ENCODE measurements around the gene ARHGAP22. TPM values are rescaled to one million over a fixed set of nuclear protein-coding genes. Genes with fewer than 3 reads are reported as not detected.

ARHGAP22 gene
- polyA plus RNA-seq, 3 donors = 1.5 to 7.8 (median 1.9) TPM

- H3K4me1 Mint-ChIP-seq = peaks cover 16% of the 10 kb centered on the region
- peaks cover 14 to 15% of the 10 kb centered on the region in 2 donors for H3K36me3 Mint-ChIP-seq
- no peak overlapping the region for H3K27ac Mint-ChIP-seq
- Histone ChIP-seq H3K4me3 (replicated peaks in 1 of 3; ENCODE audit: low read depth in 2 of 3, low read length in 3 of 3) (no peak overlapping the region), H3K9ac (ENCODE audit: insufficient read depth, low read length, poor library complexity, severe bottlenecking) (no peak overlapping the region), H3K27me3 (ENCODE audit: control insufficient read depth in 2 of 2, insufficient read depth in 2 of 2, low read length in 2 of 2) (no peaks in the 10 kb centered on the region), H3K4me2 (replicated peaks; ENCODE audit: extremely low read depth, low read length, poor library complexity, severe bottlenecking) (no peak overlapping the region), H2AFZ (ENCODE audit: insufficient read depth, low read depth, low read length, poor library complexity, severe bottlenecking) (no peak overlapping the region), H3K79me2 (ENCODE audit: insufficient read depth, low read length) (no peaks in the 10 kb centered on the region), H4K20me1 (ENCODE audit: insufficient read depth, low read length) (no peaks in the 10 kb centered on the region), H3K9me3 (replicated peaks in 1 of 2; ENCODE audit: control insufficient read depth in 1 of 2, insufficient read depth in 1 of 2, low read length in 2 of 2) (peaks cover 0 to under 1% of the 10 kb centered on the region in 2 donors), H3K36me3 (replicated peaks in 1 of 2; ENCODE audit: control insufficient read depth in 1 of 2, insufficient read depth in 2 of 2, low read length in 2 of 2) (peaks cover 12 to 43% of the 10 kb centered on the region in 2 donors), H3K4me1 (ENCODE audit: control insufficient read depth in 1 of 2, insufficient read depth in 2 of 2, low read length in 2 of 2) (peaks cover 9% of the 10 kb centered on the region in 2 donors), H3K27ac (ENCODE audit: low read depth in 1 of 2, low read length in 2 of 2) (no peak overlapping the region)
- intact Hi-C loops (cut with micrococcal nuclease) = no loop called here
- WGBS (ENCODE audit: insufficient coverage) = no CpG with 5 or more reads among the region's 4 CpGs
- H3K4me3 Mint-ChIP-seq = no peak overlapping the region
- TF ChIP-seq CTCF (IDR thresholded peaks at IDR 0.05) = no peak
- peaks cover 0 to 1% (median 0%) of the 10 kb centered on the region in 7 donors for H3K9me3 Mint-ChIP-seq
- no peak for DNase-seq
- H3K27me3 Mint-ChIP-seq (ENCODE audit: low read depth in 3 of 3) = no peaks in the 10 kb centered on the region
These were observed 198.2 kb downstream of the ARHGAP22 start for GRCh38 chr10:48406658-48407057.

- intact Hi-C loops (cut with micrococcal nuclease) = no loop called here
- no peak for TF ChIP-seq CTCF (IDR thresholded peaks at IDR 0.05)
- H2AFZ ChIP-seq (ENCODE audit: insufficient read depth, low read depth, low read length, poor library complexity, severe bottlenecking) = no peak overlapping the region
- no peak overlapping the region for H3K27ac ChIP-seq (ENCODE audit: low read depth in 1 of 2, low read length in 2 of 2)
- Mint-ChIP-seq H3K27ac (peak overlapping the region in 2 of 7 donors; percentile 13 to 66), H3K9me3 (no peaks in the 10 kb centered on the region), H3K4me3 (no peak overlapping the region), H3K4me1 (peaks cover 16% of the 10 kb centered on the region), H3K36me3 (peaks cover 12 to 13% of the 10 kb centered on the region in 2 donors), H3K27me3 (ENCODE audit: low read depth in 3 of 3) (no peaks in the 10 kb centered on the region)
- H3K79me2 ChIP-seq (ENCODE audit: insufficient read depth, low read length) = no peaks in the 10 kb centered on the region
- peaks cover 9% of the 10 kb centered on the region in 2 donors for H3K4me1 ChIP-seq (ENCODE audit: control insufficient read depth in 1 of 2, insufficient read depth in 2 of 2, low read length in 2 of 2)
- H3K4me2 ChIP-seq (replicated peaks; ENCODE audit: extremely low read depth, low read length, poor library complexity, severe bottlenecking) = no peak overlapping the region
- no peak overlapping the region for H3K4me3 ChIP-seq (replicated peaks in 1 of 3; ENCODE audit: low read depth in 2 of 3, low read length in 3 of 3)
- H3K27me3 ChIP-seq (ENCODE audit: control insufficient read depth in 2 of 2, insufficient read depth in 2 of 2, low read length in 2 of 2) = no peaks in the 10 kb centered on the region
- H4K20me1 ChIP-seq (ENCODE audit: insufficient read depth, low read length) = no peaks in the 10 kb centered on the region
- H3K36me3 ChIP-seq (replicated peaks in 1 of 2; ENCODE audit: control insufficient read depth in 1 of 2, insufficient read depth in 2 of 2, low read length in 2 of 2) = peaks cover 12 to 40% of the 10 kb centered on the region in 2 donors
- WGBS (ENCODE audit: insufficient coverage) = 50% methylated on average over 3 of the region's 3 CpGs
- no peak overlapping the region for H3K9ac ChIP-seq (ENCODE audit: insufficient read depth, low read length, poor library complexity, severe bottlenecking)
- no peaks in the 10 kb centered on the region for H3K9me3 ChIP-seq (replicated peaks in 1 of 2; ENCODE audit: control insufficient read depth in 1 of 2, insufficient read depth in 1 of 2, low read length in 2 of 2)
- peak in 2 of 3 donors; percentile 8 to 22 for DNase-seq
These were observed 198.7 kb downstream of the ARHGAP22 start for GRCh38 chr10:48406204-48406603.

Measured in CD14-positive monocyte (primary cell).